Right lobe of liver (tissue), 4 donors: ENCODE data around the gene SIMC1.

Source experiments
- CTCF ChIP-seq, 4 donors: fragments of 200-600 bp in 3 of 4; fragments of 450-650 bp in 1 of 4; IDR thresholded peaks; one replicate each; pipeline versions ENCODE4 v1.5.1 to v1.8.0; 2016 to 2022; ENCODE audit warnings: antibody characterized with exemption in 4 of 4, mild to moderate bottlenecking in 2 of 4
- POLR2A ChIP-seq: fragments of 450-650 bp; IDR thresholded peaks from one replicate; pipeline ENCODE4 v1.6.1; 2017; ENCODE audit warnings: antibody characterized with exemption, mild to moderate bottlenecking
- donor health status: DM: no; HTN: no; CAD: no.
- donor health status: DM: no; HTN: no; CAD: no.
- donor health status: DM: no; HTN: yes; CAD: no.

GRCh38 chr5:176352116-176352878 lies 114.1 kb downstream of the SIMC1 start:
- TF ChIP-seq CTCF (IDR thresholded peaks at IDR 0.05) (no peak), POLR2A (no peak)
